Activated CD4-positive, alpha-beta T cell treated with anti-CD3 and anti-CD28 coated beads, Interleukin-2, amount 10 ng/mL, durations not matched to agents 24 days and 14 days (primary cell): Measurements from ENCODE around the gene IGFALS. TPM values are rescaled to one million over a fixed set of nuclear protein-coding genes. Genes with fewer than 3 reads are reported as not detected.

Experiments
- DNase-seq: peaks from one replicate; pipeline ENCODE4 v3.0.0; 2022
- H3K27ac Mint-ChIP-seq: one replicate; pipeline ENCODE4 v1.8.0; 2022; ENCODE audit warnings: mild to moderate bottlenecking, mixed read lengths
- H3K27me3 Mint-ChIP-seq: one replicate; pipeline ENCODE4 v1.8.0; 2022; ENCODE audit warnings: mixed read lengths
- H3K36me3 Mint-ChIP-seq: one replicate; pipeline ENCODE4 v1.8.0; 2022; ENCODE audit warnings: low read depth, mild to moderate bottlenecking, mixed read lengths
- H3K4me1 Mint-ChIP-seq: one replicate; pipeline ENCODE4 v1.8.0; 2021; ENCODE audit warnings: mixed read lengths
- H3K4me3 Mint-ChIP-seq: one replicate; pipeline ENCODE4 v1.8.0; 2022; ENCODE audit warnings: mild to moderate bottlenecking, moderate library complexity, mixed read lengths
- H3K9me3 Mint-ChIP-seq: one replicate; pipeline ENCODE4 v1.8.0; 2021; ENCODE audit warnings: mixed read lengths
- intact Hi-C: fragments of 100-400 bp; cut with micrococcal nuclease; formaldehyde crosslinking; loops from one replicate; pipeline ENCODE4 v1.15.1; 2023
- total RNA-seq: library from RNA; stranded (reverse); gene quantifications from 2 replicates; pipeline ENCODE4 v1.2.3, GENCODE V29; 2022

Gene IGFALS
- total RNA-seq, 1 donor from 2014 or later = 0.12 TPM

GRCh38 chr16:1788708-1789100 is 4.8 kb downstream of the IGFALS start:
- intact Hi-C loops = no loop called here
- H3K36me3 Mint-ChIP-seq = peaks cover 10% of the 10 kb centered on the region
- H3K27me3 Mint-ChIP-seq = no peaks in the 10 kb centered on the region
- H3K27ac Mint-ChIP-seq = no peak overlapping the region
- no peak overlapping the region for H3K4me3 Mint-ChIP-seq
- peaks cover 1% of the 10 kb centered on the region for H3K4me1 Mint-ChIP-seq
- DNase-seq = no peak
- no peaks in the 10 kb centered on the region for H3K9me3 Mint-ChIP-seq

GRCh38 chr16:1788095-1788707 is 5.3 kb downstream of the IGFALS start:
- H3K9me3 Mint-ChIP-seq = no peaks in the 10 kb centered on the region
- DNase-seq = no peak
- H3K4me3 Mint-ChIP-seq = no peak overlapping the region
- intact Hi-C loops = no loop called here
- H3K27me3 Mint-ChIP-seq = no peaks in the 10 kb centered on the region
- H3K36me3 Mint-ChIP-seq = peaks cover 10% of the 10 kb centered on the region
- peaks cover 1% of the 10 kb centered on the region for H3K4me1 Mint-ChIP-seq
- no peak overlapping the region for H3K27ac Mint-ChIP-seq

- peak; percentile 55 for DNase-seq
- intact Hi-C loops = no loop called here
- no peaks in the 10 kb centered on the region for H3K9me3 Mint-ChIP-seq
- H3K27me3 Mint-ChIP-seq = peaks cover 2% of the 10 kb centered on the region
- no peak overlapping the region for H3K27ac Mint-ChIP-seq
- H3K4me3 Mint-ChIP-seq = no peak overlapping the region
- H3K4me1 Mint-ChIP-seq = peaks cover 1% of the 10 kb centered on the region
- H3K36me3 Mint-ChIP-seq = peaks cover 10% of the 10 kb centered on the region
Measured at GRCh38 chr16:1787322-1788094, 6.0 kb downstream of the IGFALS start.

- H3K9me3 Mint-ChIP-seq = no peaks in the 10 kb centered on the region
- DNase-seq = no peak
- peaks cover 2% of the 10 kb centered on the region for H3K27me3 Mint-ChIP-seq
- peaks cover 10% of the 10 kb centered on the region for H3K36me3 Mint-ChIP-seq
- H3K4me3 Mint-ChIP-seq = no peak overlapping the region
- intact Hi-C loops = no loop called here
- peaks cover 1% of the 10 kb centered on the region for H3K4me1 Mint-ChIP-seq
- no peak overlapping the region for H3K27ac Mint-ChIP-seq
Measured at GRCh38 chr16:1787056-1787321, 6.5 kb downstream of the IGFALS start.

GRCh38 chr16:1786242-1787055 is 7.1 kb downstream of the IGFALS start:
- Mint-ChIP-seq H3K36me3 (peaks cover 14% of the 10 kb centered on the region), H3K27ac (no peak overlapping the region), H3K4me1 (peaks cover 5% of the 10 kb centered on the region), H3K27me3 (peaks cover 2% of the 10 kb centered on the region), H3K4me3 (no peak overlapping the region), H3K9me3 (no peaks in the 10 kb centered on the region)
- peak; percentile 57 for DNase-seq
- intact Hi-C loops = no loop called here

- Mint-ChIP-seq H3K4me1 (peaks cover 9% of the 10 kb centered on the region), H3K27ac (no peak overlapping the region), H3K36me3 (peaks cover 14% of the 10 kb centered on the region), H3K9me3 (no peaks in the 10 kb centered on the region), H3K4me3 (no peak overlapping the region), H3K27me3 (peaks cover 2% of the 10 kb centered on the region)
- no peak for DNase-seq
- intact Hi-C loops = no loop called here
Measured at GRCh38 chr16:1785846-1786170, 7.7 kb downstream of the IGFALS start.

- H3K4me1 Mint-ChIP-seq = peaks cover 9% of the 10 kb centered on the region
- DNase-seq = peak; percentile 57
- H3K4me3 Mint-ChIP-seq = peak overlapping the region; percentile 34
- H3K27me3 Mint-ChIP-seq = peaks cover 2% of the 10 kb centered on the region
- peaks cover 14% of the 10 kb centered on the region for H3K36me3 Mint-ChIP-seq
- H3K27ac Mint-ChIP-seq = no peak overlapping the region
- intact Hi-C loops = no loop called here
- no peaks in the 10 kb centered on the region for H3K9me3 Mint-ChIP-seq
Measured at GRCh38 chr16:1784977-1785845, 8.3 kb downstream of the IGFALS start.

- intact Hi-C loops = loop anchor here (1.0 to 2.0 kb wide), 3 partner anchors 9 to 373 kb away; partner anchors contain the start of genes FAHD1, HAGH, MRPS34 and TRAF7
- H3K27ac Mint-ChIP-seq = peak within 1 kb of the TSS; percentile 85
- peaks cover 10% of the 10 kb centered on the region for H3K36me3 Mint-ChIP-seq
- H3K27me3 Mint-ChIP-seq = peaks cover 2% of the 10 kb centered on the region
- peak; percentile 99 for DNase-seq
- H3K4me3 Mint-ChIP-seq = peak within 1 kb of the TSS; percentile 93
- H3K9me3 Mint-ChIP-seq = no peaks in the 10 kb centered on the region
- H3K4me1 Mint-ChIP-seq = peaks cover 9% of the 10 kb centered on the region
Measured at GRCh38 chr16:1782408-1783264, 10.9 kb downstream of the IGFALS start, which contains the start of the genes NUBP2 and SPSB3. Gene NUBP2, plus strand, starts transcription at chr16:1782960. Its CDS starts 61 bp downstream, at chr16:1783021. Gene SPSB3, minus strand, starts transcription at chr16:1782571. Its CDS starts 1,088 bp downstream, at chr16:1781483.

GRCh38 chr16:1781758-1782407 is 11.6 kb downstream of the IGFALS start:
- Mint-ChIP-seq H3K9me3 (no peaks in the 10 kb centered on the region), H3K36me3 (peaks cover 10% of the 10 kb centered on the region), H3K27ac (peak overlapping the region; percentile 72), H3K4me3 (peak overlapping the region; percentile 93), H3K27me3 (peaks cover 2% of the 10 kb centered on the region), H3K4me1 (peaks cover 9% of the 10 kb centered on the region)
- intact Hi-C loops = loop anchor here (1.0 to 2.0 kb wide), 3 partner anchors 9 to 373 kb away; partner anchors contain the start of genes FAHD1, HAGH, MRPS34 and TRAF7
- peak; percentile 83 for DNase-seq

- H3K4me3 Mint-ChIP-seq = peak overlapping the region; percentile 85
- peaks cover 9% of the 10 kb centered on the region for H3K4me1 Mint-ChIP-seq
- H3K27ac Mint-ChIP-seq = peak overlapping the region; percentile 72
- no peak for DNase-seq
- H3K9me3 Mint-ChIP-seq = no peaks in the 10 kb centered on the region
- H3K27me3 Mint-ChIP-seq = peaks cover 2% of the 10 kb centered on the region
- intact Hi-C loops = no loop called here
- peaks cover 10% of the 10 kb centered on the region for H3K36me3 Mint-ChIP-seq
Measured at GRCh38 chr16:1781254-1781653, 12.3 kb downstream of the IGFALS start.

- Mint-ChIP-seq H3K27me3 (peaks cover 2% of the 10 kb centered on the region), H3K27ac (no peak overlapping the region), H3K9me3 (no peaks in the 10 kb centered on the region), H3K4me3 (peak overlapping the region; percentile 34), H3K36me3 (peaks cover 10% of the 10 kb centered on the region), H3K4me1 (peaks cover 9% of the 10 kb centered on the region)
- intact Hi-C loops = no loop called here
- DNase-seq = no peak
Measured at GRCh38 chr16:1780677-1781072, 12.8 kb downstream of the IGFALS start.
